Activated CD4-positive, alpha-beta T cell treated with anti-CD3 and anti-CD28 coated beads, Interleukin-2, amount 50 U/mL, for 16 hours (primary cell): ENCODE data around the gene TEKT5.
"Not testable (repeated sequence)": the region's sequence is repeated elsewhere in the genome, so short reads cannot be mapped to it uniquely, and the experiment has no call there.

Experiments used
- DNase-seq: peaks from one replicate; pipeline ENCODE4 v3.0.0-alpha.2; 2020

The TEKT5 gene

GRCh38 chr16:10694830-10695229 lies at the start of gene TEKT5:
Gene TEKT5 (minus strand): TSS chr16:10694930. CDS start chr16:10694873, 57 bp downstream.
- DNase-seq, result no peak

DNA sequence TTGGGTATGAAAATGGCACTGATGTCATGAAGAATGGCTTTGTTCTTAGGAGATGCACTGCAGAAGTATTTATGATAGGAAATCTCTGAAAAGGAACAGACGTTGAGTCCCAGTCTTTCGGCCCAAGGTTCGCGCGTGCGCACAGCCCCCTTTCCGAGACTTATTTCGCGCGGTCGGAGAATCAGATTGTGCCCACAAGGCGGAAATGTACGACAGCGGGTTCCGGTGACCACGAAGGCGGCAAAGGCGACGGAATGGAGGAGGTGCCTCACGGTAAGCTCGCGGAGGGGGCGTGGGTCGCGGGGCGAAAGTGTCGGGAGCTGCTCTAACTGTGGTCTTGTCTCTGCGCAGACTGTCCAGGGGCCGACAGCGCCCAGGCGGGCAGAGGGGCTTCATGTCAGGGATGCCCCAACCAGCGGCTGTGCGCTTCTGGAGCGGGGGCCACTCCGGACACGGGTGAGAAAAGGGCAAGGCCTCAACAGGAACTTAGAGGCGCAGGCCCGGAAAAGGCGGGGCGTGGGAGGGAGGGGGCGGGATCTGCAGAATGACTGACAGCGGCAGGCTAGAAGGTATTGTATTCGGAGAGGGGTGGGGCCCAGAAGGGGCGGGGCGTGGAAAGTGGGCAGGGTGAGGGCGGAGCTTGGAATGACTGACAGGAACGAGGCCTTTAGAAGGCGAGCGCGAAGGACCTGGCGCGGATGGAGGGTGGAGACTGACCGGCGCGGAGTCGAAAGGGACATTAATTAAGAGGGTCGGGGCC lies 49.1 kb upstream of the TEKT5 start, which contains the start of gene NUBP1:
Gene NUBP1, plus strand, starts transcription at position 233 of the 760 bp plus-strand sequence. Its CDS starts 22 bp downstream, at position 255.
- DNase-seq, result peak; percentile 99

DNA sequence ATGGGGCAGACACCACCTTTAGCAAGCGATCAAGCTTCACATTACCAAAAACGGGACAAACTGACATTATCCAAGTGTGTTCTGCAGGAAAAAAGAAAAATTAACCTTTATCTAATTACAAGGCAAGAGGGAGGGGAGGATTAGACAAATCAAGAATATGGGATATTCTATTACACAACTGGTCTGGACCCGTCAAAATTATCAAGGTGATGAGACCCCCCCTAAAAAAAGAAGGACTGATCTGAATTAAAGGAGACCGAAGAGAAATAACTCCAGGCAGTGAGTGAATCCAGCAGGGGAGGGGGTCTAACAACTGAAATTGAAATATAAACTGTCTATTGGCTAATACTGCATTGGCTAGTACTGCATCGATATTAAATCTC lies 48.5 kb upstream of the TEKT5 start:
- no peak for DNase-seq

GRCh38 chr16:10741844-10742243 lies 47.1 kb upstream of the TEKT5 start:
- DNase-seq, result no peak

- DNase-seq, result not testable (repeated sequence)
Measured at GRCh38 chr16:10741249-10741648, 46.5 kb upstream of the TEKT5 start.

GRCh38 chr16:10740845-10741208 lies 46.1 kb upstream of the TEKT5 start:
- DNase-seq, result no peak

- no peak for DNase-seq
Measured at GRCh38 chr16:10740000-10740844, 45.5 kb upstream of the TEKT5 start.

- DNase-seq, result peak; percentile 86
Measured at GRCh38 chr16:10738231-10739077, 43.7 kb upstream of the TEKT5 start.

GRCh38 chr16:10737068-10737625 lies 42.4 kb upstream of the TEKT5 start:
- DNase-seq, result peak; percentile 77

DNA sequence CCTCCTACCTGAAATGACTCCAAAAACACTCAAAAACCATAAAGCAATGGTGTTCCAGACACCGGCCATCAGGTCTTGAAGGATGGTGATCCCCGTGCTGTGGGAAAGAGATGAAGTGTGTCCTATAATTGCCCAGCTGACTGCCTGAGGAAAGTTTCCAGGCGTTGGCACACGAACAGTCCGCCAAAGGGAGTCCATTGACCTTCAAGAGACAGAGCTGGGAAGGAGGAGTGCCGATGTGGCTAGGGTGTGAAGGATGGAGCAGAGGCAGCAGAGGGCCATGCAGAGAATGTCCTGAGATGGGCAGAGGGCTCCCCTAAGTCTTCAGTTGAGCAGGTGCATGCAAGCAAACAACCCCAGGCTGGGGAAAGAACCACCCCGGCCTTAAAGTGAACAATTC lies 37.1 kb upstream of the TEKT5 start:
- no peak for DNase-seq

DNA sequence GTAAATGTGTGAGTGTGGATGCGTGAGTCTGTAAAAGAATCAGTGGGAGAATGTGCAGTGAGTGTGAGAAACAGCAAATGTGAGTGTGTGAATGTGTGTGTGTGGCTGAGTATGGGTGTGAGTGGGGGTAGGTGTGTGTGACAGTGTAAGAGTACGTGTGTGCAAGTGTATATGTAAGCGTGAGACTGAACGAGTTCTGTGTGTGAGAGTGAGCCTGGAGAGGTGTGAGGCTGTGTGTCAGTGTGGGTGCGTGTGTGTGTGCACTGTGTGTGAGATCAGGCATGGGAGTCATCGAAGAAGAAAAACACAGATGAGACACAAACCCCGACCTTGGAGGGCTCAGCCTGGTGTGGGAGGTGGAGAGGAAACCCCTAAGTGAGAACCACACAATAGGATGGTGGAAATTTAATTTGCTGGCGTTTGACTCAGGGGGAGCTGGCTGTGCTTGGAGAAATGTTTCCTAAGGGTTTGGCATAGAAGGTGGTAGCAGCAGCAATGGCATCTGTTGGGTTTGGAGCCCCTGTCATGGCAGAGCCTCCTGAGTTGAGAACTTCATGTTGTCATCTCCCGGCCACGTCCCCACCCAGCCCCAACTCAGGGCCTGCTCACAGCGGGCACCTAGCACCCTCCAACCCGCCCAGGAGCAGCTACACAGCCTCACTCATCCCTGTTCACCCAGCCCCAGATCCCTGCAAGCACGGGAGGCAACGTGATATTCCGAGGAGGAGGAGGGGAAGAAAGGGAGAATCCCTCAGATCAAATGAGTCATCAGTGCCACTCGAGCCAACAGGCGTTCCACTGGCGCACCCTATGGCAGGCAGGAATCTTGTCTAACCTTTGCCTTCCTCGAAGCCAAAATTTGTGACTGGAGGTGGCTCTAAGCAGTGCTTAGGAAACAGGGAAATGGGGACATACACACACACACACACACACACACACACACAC lies 34.6 kb upstream of the TEKT5 start:
- no peak for DNase-seq

DNA sequence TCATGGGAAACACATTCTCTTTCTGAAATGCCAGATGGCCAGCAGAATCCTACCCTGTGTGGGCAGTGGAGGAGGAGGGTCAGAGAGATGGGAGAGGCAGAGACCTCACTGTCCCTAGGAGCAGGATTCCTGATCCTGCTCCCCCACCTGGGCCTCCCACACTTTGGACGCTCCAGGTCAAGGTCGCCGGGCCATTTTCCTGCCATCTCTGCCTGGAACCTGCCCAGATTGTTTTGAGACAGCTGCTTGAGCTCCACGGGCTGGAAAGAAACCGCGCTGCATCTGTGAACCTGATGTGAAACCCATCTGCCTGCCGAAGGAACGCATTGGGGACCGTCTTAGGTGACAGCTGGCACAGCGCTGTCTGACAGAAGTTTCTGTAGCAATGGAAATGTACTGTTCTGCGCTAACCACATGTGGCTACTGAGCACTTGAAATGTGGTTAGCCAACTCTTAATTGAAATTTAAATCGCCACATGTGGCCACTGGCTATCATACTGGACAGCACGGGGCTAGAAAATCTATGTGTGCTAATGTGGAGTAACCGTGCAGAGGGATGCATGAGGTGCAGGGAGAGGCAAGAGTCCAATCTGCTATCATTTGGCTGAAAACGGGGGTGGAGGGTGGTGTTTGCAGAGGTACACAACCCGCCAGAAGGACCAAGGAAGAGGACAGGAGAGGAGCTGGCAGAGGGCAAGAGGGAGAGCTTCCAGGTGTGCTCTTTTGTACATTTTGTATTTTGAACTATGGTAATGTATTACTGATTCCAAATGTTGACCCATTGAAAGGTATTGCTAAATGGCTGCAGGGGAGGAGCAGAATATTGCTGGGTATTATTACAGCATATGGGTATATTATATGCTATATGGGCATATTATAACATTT lies 33.5 kb upstream of the TEKT5 start:
- DNase-seq, result no peak

GRCh38 chr16:10708969-10709368 lies 14.2 kb upstream of the TEKT5 start:
- DNase-seq, result no peak

DNA sequence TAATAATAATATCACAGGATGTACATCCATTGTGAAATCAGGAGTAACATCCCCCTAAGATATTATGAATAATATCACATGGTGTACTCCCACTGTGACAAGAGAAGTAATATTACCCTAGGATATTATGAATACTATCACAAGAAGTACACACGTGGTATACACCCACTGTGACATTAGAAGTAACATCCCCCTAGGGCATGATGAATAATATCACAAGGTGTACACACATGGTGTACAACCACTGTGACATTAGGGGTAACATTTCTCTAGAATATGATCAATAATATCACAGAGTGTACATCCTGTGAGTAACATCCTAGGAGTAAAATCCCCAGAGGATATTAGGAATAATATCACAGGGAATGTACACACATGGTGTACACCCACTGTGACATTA lies 5.0 kb upstream of the TEKT5 start:
- no peak for DNase-seq

- no peak for DNase-seq
Measured at GRCh38 chr16:10694306-10694705, 424 bp downstream of the TEKT5 start.

- DNase-seq, result peak; percentile 7
Measured at GRCh38 chr16:10693889-10694288, 841 bp downstream of the TEKT5 start.

- DNase-seq, result no peak
Measured at GRCh38 chr16:10692470-10692869, 2.3 kb downstream of the TEKT5 start.

GRCh38 chr16:10688726-10689125 lies 6.0 kb downstream of the TEKT5 start:
- DNase-seq, result no peak

DNA sequence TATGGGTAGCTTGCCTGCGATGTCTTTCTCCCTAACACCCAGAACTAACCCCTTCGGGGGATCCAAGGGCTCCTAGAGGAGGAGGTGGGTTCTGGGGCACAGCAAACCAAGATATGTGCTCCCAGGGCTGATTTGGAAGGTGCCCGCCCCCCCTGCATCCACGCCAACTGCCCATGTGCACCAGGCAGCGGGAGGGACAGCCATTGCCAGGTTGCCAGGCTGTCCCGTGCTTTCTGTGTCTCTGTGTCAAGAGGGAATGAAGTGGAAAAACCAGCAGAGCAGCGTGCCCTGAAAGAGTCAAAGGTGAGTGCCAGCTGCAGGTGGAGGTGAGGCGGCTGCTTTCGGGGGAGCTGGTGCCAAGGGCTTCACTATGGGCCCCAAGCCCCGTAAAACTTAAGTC lies 6.4 kb downstream of the TEKT5 start:
- DNase-seq, result no peak

GRCh38 chr16:10685709-10686108 lies 9.0 kb downstream of the TEKT5 start:
- no peak for DNase-seq
